Activated CD4-positive, alpha-beta T cell treated with anti-CD3 and anti-CD28 coated beads for 48 hours (primary cell): ENCODE measurements around the gene MRPL20.
"Not testable (repeated sequence)": the region's sequence is repeated elsewhere in the genome, so short reads cannot be mapped to it uniquely, and the experiment has no call there.

Experiments used
- DNase-seq: peaks from one replicate; pipeline ENCODE4 v3.0.0-alpha.2; 2020

MRPL20 gene

DNA sequence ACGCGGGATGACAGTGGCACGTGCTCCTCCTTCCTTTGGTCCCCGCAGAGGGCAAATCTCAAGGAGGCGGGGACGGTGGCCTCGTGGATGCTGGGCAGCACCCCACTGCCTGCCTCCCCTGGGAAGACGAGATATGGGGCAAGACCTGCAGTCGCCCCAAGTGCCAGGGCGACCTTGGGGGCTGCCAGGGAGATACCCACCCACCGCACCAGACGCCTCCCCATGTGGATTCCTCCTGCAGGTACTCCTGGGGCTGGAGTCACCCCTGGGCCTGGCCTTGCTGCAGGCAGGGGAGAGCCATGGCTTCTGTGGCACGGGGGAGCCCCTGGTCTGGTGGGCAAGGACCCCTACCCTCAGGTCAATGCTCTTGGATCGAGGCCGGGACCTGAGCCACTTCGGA lies 26.2 kb downstream of the MRPL20 start:
- DNase-seq: no peak

GRCh38 chr1:1377540-1378205 lies 29.4 kb downstream of the MRPL20 start:
- DNase-seq: no peak

DNA sequence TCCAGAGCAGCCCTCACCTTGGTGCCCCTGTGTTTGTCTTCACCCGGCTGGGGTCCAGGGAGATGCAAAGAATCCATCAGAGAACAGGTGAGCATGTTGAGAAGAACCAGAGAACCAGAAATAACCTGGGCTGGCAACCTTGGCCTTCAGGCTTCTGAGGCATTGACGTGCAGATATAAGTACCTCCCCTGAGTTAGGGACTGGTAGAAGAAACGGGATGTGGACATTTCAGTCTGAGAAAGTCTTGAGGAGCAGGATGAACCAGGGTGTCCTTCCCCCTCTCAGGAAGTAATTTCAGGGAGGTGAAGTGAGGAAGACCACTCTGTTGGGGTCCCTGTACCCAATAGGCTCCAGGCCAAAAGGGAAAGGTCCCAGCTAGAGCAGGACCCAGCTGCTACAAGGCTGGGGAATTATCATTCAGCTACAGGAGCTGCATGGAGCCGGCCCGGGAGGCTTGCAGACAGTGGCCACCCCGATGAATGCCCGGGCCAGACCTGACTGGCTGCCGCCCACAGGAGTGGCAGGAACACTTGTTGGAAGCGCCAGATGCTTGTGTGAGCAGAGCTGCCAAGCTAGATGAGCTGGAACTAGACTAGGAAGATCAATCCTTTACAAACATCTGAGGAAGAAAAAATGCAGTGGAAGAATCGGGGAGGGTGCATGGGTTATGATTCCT lies 30.4 kb downstream of the MRPL20 start:
- DNase-seq: no peak

- DNase-seq: peak; percentile 97
These were observed 32.0 kb downstream of the MRPL20 start, which contains the start of gene AURKAIP1 for GRCh38 chr1:1374929-1375662. Gene AURKAIP1, minus strand, starts transcription at chr1:1375207. Its CDS starts 451 bp downstream, at chr1:1374756.

DNA sequence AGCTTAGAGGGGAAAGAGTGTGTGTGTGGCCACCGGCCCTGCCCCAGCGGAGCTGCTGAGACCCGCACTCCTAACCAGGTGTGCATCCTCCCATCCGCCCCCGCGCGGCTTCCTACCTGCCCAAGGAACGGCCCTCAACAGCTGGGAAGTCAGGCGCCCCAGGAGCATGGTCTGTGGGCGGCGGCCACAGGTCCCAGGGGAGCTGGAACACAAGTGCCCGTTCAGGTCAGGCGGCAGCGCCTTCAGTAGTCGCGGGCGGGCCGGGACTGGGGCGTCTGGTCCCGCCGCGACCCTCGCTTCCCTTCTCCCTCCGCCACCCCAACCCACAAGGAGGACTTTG lies 32.5 kb downstream of the MRPL20 start:
- no peak for DNase-seq

- no peak for DNase-seq
These were observed 33.1 kb downstream of the MRPL20 start for GRCh38 chr1:1373815-1374588.

GRCh38 chr1:1373051-1373814 lies 33.9 kb downstream of the MRPL20 start:
- no peak for DNase-seq

- DNase-seq: peak; percentile 87
These were observed 35.1 kb downstream of the MRPL20 start for GRCh38 chr1:1371746-1372711.

- peak; percentile 47 for DNase-seq
These were observed 35.7 kb downstream of the MRPL20 start for GRCh38 chr1:1371364-1371745.

- no peak for DNase-seq
These were observed 36.3 kb downstream of the MRPL20 start for GRCh38 chr1:1370771-1371300.

DNA sequence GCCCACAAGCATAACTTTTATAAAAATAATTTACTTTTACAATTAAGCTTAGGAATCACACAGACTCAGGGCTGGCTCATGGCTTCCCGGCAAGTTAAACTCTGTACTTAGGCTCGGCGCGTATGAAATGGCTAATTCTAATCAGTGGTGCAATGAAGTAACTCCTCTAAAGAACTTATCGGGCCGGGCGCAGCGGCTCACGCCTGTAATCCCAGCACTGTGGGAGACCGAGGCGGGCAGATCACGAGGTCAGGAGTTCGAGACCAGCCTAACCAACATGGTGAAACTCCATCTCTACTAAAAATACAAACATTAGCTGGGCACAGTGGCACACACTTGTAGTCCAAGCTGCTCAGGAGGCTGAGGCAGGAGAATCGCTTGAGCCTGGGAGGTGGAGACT lies 37.0 kb downstream of the MRPL20 start:
- not testable (repeated sequence) for DNase-seq

- no peak for DNase-seq
These were observed 39.8 kb downstream of the MRPL20 start for GRCh38 chr1:1367315-1367714.

- no peak for DNase-seq
These were observed 40.4 kb downstream of the MRPL20 start for GRCh38 chr1:1366699-1367066.

DNA sequence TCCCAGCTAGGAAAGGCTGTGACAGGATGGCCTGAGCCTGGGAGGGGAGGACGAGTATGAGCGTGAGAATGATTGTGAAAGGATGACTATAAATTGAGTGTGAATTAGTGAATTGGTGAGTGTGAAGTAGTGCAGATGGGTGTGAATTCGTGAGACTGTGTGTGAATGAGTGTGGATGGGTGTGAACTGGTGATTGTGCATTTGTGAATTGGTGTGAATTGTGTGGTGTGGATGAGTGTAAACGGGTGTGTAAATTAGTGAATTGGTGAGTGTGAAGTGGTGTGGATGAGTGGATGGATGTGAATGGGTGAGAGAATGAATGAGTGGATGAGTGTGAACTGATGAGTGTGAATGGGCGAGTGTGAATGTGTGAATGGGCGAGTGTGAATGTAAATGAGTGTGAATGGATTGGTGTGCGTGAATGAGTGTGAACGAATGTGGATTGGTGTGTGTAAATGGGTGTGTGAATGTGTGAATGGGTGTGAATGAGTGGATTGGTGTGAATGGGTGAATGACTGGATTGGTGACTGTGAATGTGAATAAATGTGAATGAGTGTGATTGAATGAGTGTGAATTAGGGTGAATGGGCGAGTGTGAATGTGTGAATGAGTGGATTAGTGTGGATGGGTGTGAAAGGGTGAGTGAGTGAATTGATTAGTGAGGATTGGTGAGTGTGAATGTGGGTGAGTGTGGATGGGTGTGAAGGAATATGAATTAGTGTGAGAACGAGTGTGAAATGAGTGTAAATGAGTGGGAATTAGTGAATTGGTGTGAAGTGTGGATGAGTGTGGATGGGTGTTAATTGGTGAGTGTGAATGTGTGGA lies 41.0 kb downstream of the MRPL20 start:
- no peak for DNase-seq

GRCh38 chr1:1364266-1364665 lies 42.8 kb downstream of the MRPL20 start:
- DNase-seq: no peak

DNA sequence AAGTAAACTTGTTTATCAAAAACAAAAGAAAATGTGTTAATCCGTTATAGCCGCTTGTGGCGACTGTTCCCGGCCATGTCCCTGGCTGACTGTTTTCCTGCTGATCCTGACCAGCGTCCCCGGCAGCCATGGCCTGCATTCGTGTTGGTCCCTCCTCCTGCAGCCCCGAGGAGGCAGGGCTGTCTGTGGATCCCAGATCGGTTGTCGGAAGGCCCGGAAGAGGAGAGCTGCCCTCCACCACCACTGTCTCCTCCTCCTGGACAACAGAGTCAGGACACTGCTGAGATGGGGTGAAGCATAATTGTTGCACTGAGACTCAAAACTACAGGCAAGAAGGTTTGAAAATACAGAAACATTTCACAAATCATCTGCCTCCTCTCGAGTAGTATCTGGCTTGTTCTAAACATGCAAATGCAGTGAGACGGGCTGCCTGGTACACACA lies 45.1 kb downstream of the MRPL20 start:
- DNase-seq: no peak

DNA sequence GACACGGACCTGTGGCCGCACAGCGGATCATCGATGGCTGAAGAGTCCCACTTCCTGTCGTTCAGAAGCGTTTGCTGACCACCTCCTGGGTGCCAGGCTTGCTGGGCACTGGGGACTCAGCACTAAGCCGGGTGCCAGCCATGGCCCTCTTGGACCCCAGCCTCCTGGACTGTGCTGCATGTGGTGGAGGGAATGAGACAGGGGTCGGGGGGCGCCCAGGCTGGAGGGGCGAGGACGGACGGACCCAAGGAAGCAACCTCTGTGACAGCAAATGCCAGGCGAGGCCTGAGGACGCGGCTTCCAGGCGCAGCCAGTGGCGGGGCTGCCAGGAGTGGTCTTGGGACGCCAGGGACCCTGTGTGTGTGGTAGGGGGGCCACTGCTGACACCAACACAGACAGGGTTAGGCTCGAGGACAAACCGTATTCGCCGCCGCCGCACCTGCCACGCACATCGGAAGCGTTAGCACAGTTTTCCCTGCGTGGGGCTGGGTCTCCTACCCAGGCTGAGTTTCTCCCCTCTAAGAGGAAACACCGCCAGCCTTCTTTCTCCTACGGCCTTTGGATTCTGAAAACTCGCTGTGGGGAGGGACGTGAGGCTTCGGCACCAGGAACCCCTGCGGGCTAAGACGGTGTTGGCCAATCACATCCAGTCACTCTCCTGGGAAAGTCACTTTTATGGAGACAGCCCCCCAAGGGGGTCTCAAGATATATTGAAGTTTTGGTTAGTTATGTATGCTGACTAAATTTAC lies 45.7 kb downstream of the MRPL20 start:
- DNase-seq: no peak

DNA sequence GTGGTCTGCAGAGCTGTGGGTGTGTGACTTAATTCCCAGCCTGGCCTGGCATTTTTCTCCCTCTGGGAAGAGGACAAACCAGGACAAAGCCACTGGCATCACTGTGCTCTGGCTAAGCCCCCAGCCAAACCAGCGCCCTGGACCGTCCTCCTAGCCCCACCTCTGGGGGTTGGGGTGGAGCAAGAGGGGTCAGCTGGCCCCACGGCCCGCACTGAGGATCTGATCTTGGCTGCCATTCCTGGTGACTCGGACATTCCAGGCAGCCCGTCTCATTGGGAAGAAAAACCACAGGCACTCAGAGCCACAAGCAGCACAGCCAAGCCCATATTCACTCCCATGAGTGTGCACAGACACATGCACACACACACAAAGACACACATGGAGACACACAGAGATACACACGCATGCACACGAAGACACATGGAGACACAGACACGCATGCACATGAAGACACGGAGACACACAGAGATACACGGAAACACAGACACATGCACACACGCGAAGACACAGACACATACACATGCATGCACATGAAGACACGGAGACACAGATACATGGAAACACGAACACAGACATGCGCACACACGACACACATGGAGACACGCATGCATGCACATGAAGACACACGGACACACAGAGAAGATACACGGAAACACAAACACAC lies 46.5 kb downstream of the MRPL20 start:
- no peak for DNase-seq
